Measurements from ENCODE around the gene LRP2. TPM values are rescaled to one million over a fixed set of nuclear protein-coding genes. Genes with fewer than 3 reads are reported as not detected.

The LRP2 gene
- total RNA-seq, 4 donors from 2014 or later: not detected

DNA sequence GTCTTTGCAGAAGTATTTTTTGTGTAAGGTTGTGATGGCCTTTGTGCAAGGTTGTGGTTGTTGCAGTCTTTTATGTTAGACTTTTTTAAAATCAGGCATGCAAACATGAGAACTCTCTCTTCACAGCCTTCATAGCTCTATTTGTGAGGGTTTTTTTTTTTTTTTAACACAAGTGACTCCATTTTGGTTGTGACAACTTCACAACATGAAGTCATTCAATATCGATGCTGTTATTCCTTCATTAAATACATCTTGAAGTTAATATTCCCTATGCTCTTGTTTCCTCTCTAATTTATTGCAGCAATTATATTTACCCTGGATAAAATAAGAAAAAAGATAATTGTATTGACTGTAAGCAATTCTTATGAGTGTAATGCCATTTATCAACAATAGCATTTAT is 257.5 kb downstream of the LRP2 start:
- no peaks in the 10 kb centered on the region for H3K4me1 ChIP-seq
- intact Hi-C loops (cut with DNase I; ENCODE audit: low total_unique reads): no loop called here

DNA sequence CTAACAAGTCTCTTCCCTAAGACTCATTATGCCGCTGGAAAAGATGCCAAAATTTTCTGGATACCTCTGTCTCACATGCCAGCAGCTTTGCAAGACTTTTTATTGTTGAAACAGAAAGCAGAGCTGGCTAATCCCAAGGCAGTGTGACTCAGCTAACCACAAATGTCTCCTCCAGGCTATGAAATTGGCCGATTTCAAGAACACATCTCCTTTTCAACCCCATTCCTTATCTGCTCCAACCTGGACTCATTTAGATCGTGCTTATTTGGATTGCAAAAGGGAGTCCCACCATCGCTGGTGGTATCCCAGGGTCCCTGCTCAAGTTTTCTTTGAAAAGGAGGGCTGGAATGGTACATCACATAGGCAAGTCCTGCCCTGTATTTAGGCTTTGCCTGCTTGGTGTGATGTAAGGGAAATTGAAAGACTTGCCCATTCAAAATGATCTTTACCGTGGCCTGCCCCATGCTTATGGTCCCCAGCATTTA is 266.7 kb downstream of the LRP2 start:
- no peaks in the 10 kb centered on the region for H3K9me3 ChIP-seq
- H3K27me3 ChIP-seq: no peaks in the 10 kb centered on the region
- TF ChIP-seq, protein P1, sequence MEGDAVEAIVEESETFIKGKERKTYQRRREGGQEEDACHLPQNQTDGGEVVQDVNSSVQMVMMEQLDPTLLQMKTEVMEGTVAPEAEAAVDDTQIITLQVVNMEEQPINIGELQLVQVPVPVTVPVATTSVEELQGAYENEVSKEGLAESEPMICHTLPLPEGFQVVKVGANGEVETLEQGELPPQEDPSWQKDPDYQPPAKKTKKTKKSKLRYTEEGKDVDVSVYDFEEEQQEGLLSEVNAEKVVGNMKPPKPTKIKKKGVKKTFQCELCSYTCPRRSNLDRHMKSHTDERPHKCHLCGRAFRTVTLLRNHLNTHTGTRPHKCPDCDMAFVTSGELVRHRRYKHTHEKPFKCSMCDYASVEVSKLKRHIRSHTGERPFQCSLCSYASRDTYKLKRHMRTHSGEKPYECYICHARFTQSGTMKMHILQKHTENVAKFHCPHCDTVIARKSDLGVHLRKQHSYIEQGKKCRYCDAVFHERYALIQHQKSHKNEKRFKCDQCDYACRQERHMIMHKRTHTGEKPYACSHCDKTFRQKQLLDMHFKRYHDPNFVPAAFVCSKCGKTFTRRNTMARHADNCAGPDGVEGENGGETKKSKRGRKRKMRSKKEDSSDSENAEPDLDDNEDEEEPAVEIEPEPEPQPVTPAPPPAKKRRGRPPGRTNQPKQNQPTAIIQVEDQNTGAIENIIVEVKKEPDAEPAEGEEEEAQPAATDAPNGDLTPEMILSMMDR (IDR thresholded peaks at IDR 0.05 in 4 of 5, conservative IDR thresholded peaks at IDR 0.05 in 1 of 5): no peak
- no peak for TF ChIP-seq POLR2A (IDR thresholded peaks at IDR 0.05)
- no peaks in the 10 kb centered on the region for H3K36me3 ChIP-seq
- DNase-seq: no peak
- in situ Hi-C loops (cut with MboI; ENCODE audit: low sequenced_read_pairs in 4 of 4): no loop called here
- intact Hi-C loops (cut with DNase I; ENCODE audit: low total_unique reads): no loop called here
- no peak for ATAC-seq
- H3K27ac ChIP-seq: no peak overlapping the region
- no peak overlapping the region for H3K4me3 ChIP-seq
- H3K4me1 ChIP-seq: no peaks in the 10 kb centered on the region

More for the DNA sequence above, 257.5 kb downstream of the LRP2 start:
- Histone ChIP-seq H3K9me3 (no peaks in the 10 kb centered on the region), H3K27me3 (no peaks in the 10 kb centered on the region), H3K4me3 (no peak overlapping the region), H3K27ac (no peak overlapping the region), H3K36me3 (no peaks in the 10 kb centered on the region)
- TF ChIP-seq POLR2A (IDR thresholded peaks at IDR 0.05): no peak
- TF ChIP-seq, protein P1 (IDR thresholded peaks at IDR 0.05 in 4 of 5, conservative IDR thresholded peaks at IDR 0.05 in 1 of 5): no peak
- DNase-seq (no peak), ATAC-seq (no peak)
- in situ Hi-C loops (cut with MboI; ENCODE audit: low sequenced_read_pairs in 4 of 4): no loop called here

DNA sequence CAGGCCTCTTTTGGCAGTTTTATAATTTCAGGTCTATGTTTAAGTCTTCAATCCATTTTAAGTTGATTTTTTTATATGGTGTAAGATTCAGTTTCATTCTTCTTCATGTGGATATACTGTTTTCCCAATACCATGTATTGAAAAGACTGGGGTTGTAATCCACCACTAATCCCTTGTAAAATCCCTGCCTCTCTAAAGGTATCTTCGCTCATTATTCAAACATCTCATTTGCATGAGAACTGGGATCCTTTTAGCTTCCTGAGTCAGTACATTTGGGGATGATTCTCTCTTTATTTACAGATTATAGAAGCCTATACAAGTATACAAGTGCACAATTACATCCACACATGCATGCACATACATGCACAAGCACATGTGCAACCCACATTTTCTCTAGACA is 267.7 kb downstream of the LRP2 start:
- Histone ChIP-seq H3K27me3 (no peaks in the 10 kb centered on the region), H3K9me3 (no peaks in the 10 kb centered on the region), H3K36me3 (no peaks in the 10 kb centered on the region), H3K27ac (no peak overlapping the region), H3K4me3 (no peak overlapping the region), H3K4me1 (no peaks in the 10 kb centered on the region)
- in situ Hi-C loops (cut with MboI; ENCODE audit: low sequenced_read_pairs in 4 of 4) (no loop called here), intact Hi-C loops (cut with DNase I; ENCODE audit: low total_unique reads) (no loop called here)
- DNase-seq (no peak), ATAC-seq (no peak)
- TF ChIP-seq POLR2A (IDR thresholded peaks at IDR 0.05): no peak
- TF ChIP-seq, protein P1 (IDR thresholded peaks at IDR 0.05 in 4 of 5, conservative IDR thresholded peaks at IDR 0.05 in 1 of 5): no peak

DNA sequence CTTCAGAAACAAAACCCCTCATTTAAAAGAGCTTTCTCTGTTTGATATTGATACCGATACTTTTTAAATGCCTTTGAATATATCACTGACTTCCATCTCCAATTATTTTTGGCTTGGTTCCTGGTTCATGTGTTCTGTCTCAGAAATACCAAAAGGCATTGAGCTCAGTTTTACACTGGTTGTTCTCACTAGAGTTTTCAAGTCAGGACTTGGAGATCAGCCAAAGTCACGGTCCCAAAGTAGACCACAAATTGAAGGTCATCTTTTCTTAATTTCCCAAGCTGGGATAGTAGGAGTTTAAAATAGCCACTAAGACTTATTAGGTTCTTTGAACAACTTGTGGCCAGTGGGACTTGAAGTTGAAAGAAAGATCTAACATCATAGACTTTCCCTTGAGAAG is 268.8 kb downstream of the LRP2 start:
- TF ChIP-seq POLR2A (IDR thresholded peaks at IDR 0.05): no peak
- TF ChIP-seq, protein P1 (IDR thresholded peaks at IDR 0.05 in 4 of 5, conservative IDR thresholded peaks at IDR 0.05 in 1 of 5): no peak
- Histone ChIP-seq H3K9me3 (no peaks in the 10 kb centered on the region), H3K27ac (no peak overlapping the region), H3K4me1 (no peaks in the 10 kb centered on the region), H3K27me3 (no peaks in the 10 kb centered on the region), H3K36me3 (no peaks in the 10 kb centered on the region), H3K4me3 (no peak overlapping the region)
- intact Hi-C loops (cut with DNase I; ENCODE audit: low total_unique reads) (no loop called here), in situ Hi-C loops (cut with MboI; ENCODE audit: low sequenced_read_pairs in 4 of 4) (no loop called here)
- DNase-seq: no peak
- no peak for ATAC-seq
